Right ventricle myocardium superior (tissue), 1 donor: Measurements from ENCODE around the gene TM2D1. TPM values are rescaled to one million over a fixed set of nuclear protein-coding genes. Genes with fewer than 3 reads are reported as not detected.
"Not testable (repeated sequence)": the region's sequence is repeated elsewhere in the genome, so short reads cannot be mapped to it uniquely, and the experiment has no call there.

Source experiments
- ATAC-seq: fragments of 200-7000 bp; cut with Tn5 transposase; one replicate; pipeline ENCODE4 v1.9.1; 2020; ENCODE audit warnings: mild to moderate bottlenecking; ENCODE audit not compliant: poor library complexity
- DNase-seq: peaks from one replicate; pipeline ENCODE4 v3.0.0-alpha.2; 2020
- intact Hi-C: fragments of 100-400 bp; cut with DNase I; formaldehyde crosslinking; loops from one replicate; pipeline ENCODE4 v1.11.2; 2022
- total RNA-seq: library from RNA; stranded (reverse); fragmentation: NEBNext Ultra II Directional; extraction: Animal tissue kit (Norgen Biotek cat#: 25700); gene quantifications from one replicate; pipeline ENCODE4 v1.2.1, GENCODE V29; 2021
- donor health status: DM: no; HTN: yes; CAD: no; lungs with severe emphysema.

The TM2D1 gene
- total RNA-seq, 1 donor from 2014 or later = 30.8 TPM

GRCh38 chr1:61730679-61731078, 5.7 kb upstream of the TM2D1 start:
- ATAC-seq, DNase-seq, intact Hi-C loops: not testable (repeated sequence)

GRCh38 chr1:61727544-61727943, 2.6 kb upstream of the TM2D1 start:
- ATAC-seq (no peak), DNase-seq (no peak)
- intact Hi-C loops = no loop called here

- no peak for DNase-seq
- intact Hi-C loops = no loop called here
- ATAC-seq = no peak
These were observed 482 bp downstream of the TM2D1 start for GRCh38 chr1:61724506-61724812.

- ATAC-seq, DNase-seq, intact Hi-C loops: not testable (repeated sequence)
These were observed 5.8 kb downstream of the TM2D1 start for GRCh38 chr1:61718996-61719663.

GRCh38 chr1:61711969-61712368, 13.0 kb downstream of the TM2D1 start:
- ATAC-seq (no peak), DNase-seq (no peak)
- intact Hi-C loops = no loop called here

GRCh38 chr1:61711257-61711656, 13.7 kb downstream of the TM2D1 start:
- DNase-seq, ATAC-seq, intact Hi-C loops: not testable (repeated sequence)

- DNase-seq (no peak), ATAC-seq (no peak)
- intact Hi-C loops = no loop called here
These were observed 15.0 kb downstream of the TM2D1 start for GRCh38 chr1:61709908-61710289.

GRCh38 chr1:61708953-61709907, 15.7 kb downstream of the TM2D1 start:
- DNase-seq (no peak), ATAC-seq (no peak)
- intact Hi-C loops = no loop called here

- intact Hi-C loops = no loop called here
- DNase-seq = no peak
These were observed 24.8 kb downstream of the TM2D1 start for GRCh38 chr1:61699911-61700851.

GRCh38 chr1:61692155-61692800, 32.7 kb downstream of the TM2D1 start:
- ATAC-seq (no peak), DNase-seq (no peak)
- intact Hi-C loops = no loop called here

More at GRCh38 chr1:61699911-61700851, 24.8 kb downstream of the TM2D1 start:
- no peak for ATAC-seq

- DNase-seq (no peak), ATAC-seq (no peak)
- intact Hi-C loops = no loop called here
These were observed 37.0 kb downstream of the TM2D1 start for GRCh38 chr1:61687901-61688300.

- no peak for ATAC-seq
- DNase-seq = no peak
- intact Hi-C loops = no loop called here
These were observed 42.0 kb downstream of the TM2D1 start for GRCh38 chr1:61682891-61683290.

GRCh38 chr1:61680500-61680899, 44.4 kb downstream of the TM2D1 start:
- intact Hi-C loops = no loop called here
- no peak for ATAC-seq
- DNase-seq = no peak

- DNase-seq = not testable (repeated sequence)
These were observed 48.1 kb downstream of the TM2D1 start for GRCh38 chr1:61676881-61677280.

GRCh38 chr1:61674221-61674620, 50.7 kb downstream of the TM2D1 start:
- DNase-seq = no peak
- intact Hi-C loops = no loop called here
- no peak for ATAC-seq

More at GRCh38 chr1:61676881-61677280, 48.1 kb downstream of the TM2D1 start:
- intact Hi-C loops, ATAC-seq: not testable (repeated sequence)

- ATAC-seq = no peak
- no peak for DNase-seq
These were observed 52.6 kb downstream of the TM2D1 start for GRCh38 chr1:61672376-61672775.

GRCh38 chr1:61670445-61670844, 54.5 kb downstream of the TM2D1 start:
- DNase-seq (no peak), ATAC-seq (no peak)
- intact Hi-C loops = no loop called here

More at GRCh38 chr1:61672376-61672775, 52.6 kb downstream of the TM2D1 start:
- intact Hi-C loops = no loop called here

- intact Hi-C loops = no loop called here
- DNase-seq (no peak), ATAC-seq (no peak)
These were observed 54.9 kb downstream of the TM2D1 start for GRCh38 chr1:61670016-61670415.
